Non-pigmented ciliary epithelial cell (primary cell): ENCODE measurements around the gene PRRG1.
"Not testable (repeated sequence)": the region's sequence is repeated elsewhere in the genome, so short reads cannot be mapped to it uniquely, and the experiment has no call there.

Experiments used
- DNase-seq: peaks from one replicate; pipeline ENCODE4 v3.0.0-alpha.2; 2010; ENCODE audit warnings: low read depth

The PRRG1 gene

GRCh38 chrX:37472836-37473235, 123.7 kb downstream of the PRRG1 start:
- DNase-seq = no peak

GRCh38 chrX:37474478-37474877, 125.3 kb downstream of the PRRG1 start:
- DNase-seq = no peak

GRCh38 chrX:37476571-37477170, 127.5 kb downstream of the PRRG1 start:
- DNase-seq = no peak

- not testable (repeated sequence) for DNase-seq
Observed at GRCh38 chrX:37484335-37484734, 135.2 kb downstream of the PRRG1 start.

GRCh38 chrX:37485429-37485828, 136.3 kb downstream of the PRRG1 start:
- no peak for DNase-seq

- no peak for DNase-seq
Observed at GRCh38 chrX:37487271-37487670, 138.1 kb downstream of the PRRG1 start.

- DNase-seq = no peak
Observed at GRCh38 chrX:37488323-37488722, 139.2 kb downstream of the PRRG1 start.

GRCh38 chrX:37491686-37492085, 142.5 kb downstream of the PRRG1 start:
- no peak for DNase-seq

- DNase-seq = not testable (repeated sequence)
Observed at GRCh38 chrX:37495760-37496159, 146.6 kb downstream of the PRRG1 start.

GRCh38 chrX:37497126-37497525, 148.0 kb downstream of the PRRG1 start:
- not testable (repeated sequence) for DNase-seq

- not testable (repeated sequence) for DNase-seq
Observed at GRCh38 chrX:37498323-37498722, 149.2 kb downstream of the PRRG1 start.

GRCh38 chrX:37499649-37500048, 150.5 kb downstream of the PRRG1 start:
- not testable (repeated sequence) for DNase-seq

- no peak for DNase-seq
Observed at GRCh38 chrX:37504991-37505390, 155.8 kb downstream of the PRRG1 start.
